HG03280 (cell line): ENCODE measurements around the gene IGFL2.
"Not testable (repeated sequence)": the region's sequence is repeated elsewhere in the genome, so short reads cannot be mapped to it uniquely, and the experiment has no call there.

ENCODE experiments used
- ATAC-seq: cut with Tn5 transposase; IDR thresholded peaks from one replicate; pipeline ENCODE4 v1.9.1; 2021; ENCODE audit warnings: mild to moderate bottlenecking, moderate library complexity; ENCODE audit not compliant: unreplicated experiment

IGFL2 gene

DNA sequence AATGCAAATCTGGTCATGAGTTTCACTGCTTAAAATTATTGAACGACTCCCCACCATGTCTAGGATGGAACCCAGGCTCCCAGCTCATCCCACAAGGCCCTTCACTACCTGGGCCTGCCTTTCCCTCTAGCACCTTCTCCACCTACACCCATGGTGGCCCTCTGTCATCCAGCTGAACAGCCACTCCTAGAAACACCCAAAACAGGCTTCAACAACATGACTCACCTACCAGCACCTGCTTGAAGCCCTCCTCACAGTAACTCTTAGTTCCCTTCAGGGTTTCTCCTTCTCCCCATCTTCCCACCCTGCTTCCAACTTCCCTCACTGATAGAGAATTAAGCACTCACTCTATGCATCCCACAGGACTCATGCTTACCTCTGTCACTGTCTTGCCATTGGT is 6.6 kb upstream of the IGFL2 start:
- no peak for ATAC-seq

DNA sequence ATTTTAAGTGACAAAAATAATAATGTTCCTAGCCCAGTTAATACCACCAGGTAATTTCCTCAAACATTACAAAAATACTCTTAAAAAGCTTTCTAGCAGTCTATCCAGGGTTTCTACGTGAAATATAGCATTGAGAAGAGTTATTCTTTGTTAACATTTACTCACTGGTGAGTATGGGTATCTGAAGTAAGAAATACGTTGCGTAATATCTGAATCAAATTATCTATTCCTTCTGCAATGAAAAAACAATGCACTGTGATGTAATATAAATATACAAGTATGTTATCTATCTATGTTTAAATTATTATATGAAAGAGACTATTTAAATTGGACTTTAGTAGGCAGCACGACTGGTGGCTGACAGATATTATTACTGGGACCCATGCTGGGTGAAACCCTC is 5.7 kb upstream of the IGFL2 start:
- no peak for ATAC-seq

DNA sequence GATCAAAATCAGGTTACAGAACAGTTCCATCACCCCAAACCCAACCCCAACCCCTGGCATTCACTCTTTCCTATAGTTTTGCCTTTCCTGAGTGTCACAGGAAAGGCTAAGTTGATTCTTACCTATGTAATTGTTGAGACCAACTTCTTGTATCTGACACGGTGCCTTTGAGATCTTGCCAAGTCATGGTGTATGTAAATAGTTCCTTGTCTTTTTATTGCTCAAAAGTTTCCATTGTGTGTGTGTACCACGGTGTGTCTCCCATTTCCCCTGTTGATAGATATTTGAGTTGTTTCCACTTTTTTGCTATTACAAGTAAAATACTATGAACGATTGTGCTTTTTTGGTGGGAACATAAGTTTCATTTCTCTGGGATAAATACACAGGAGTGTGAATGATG is 3.3 kb upstream of the IGFL2 start:
- no peak for ATAC-seq

DNA sequence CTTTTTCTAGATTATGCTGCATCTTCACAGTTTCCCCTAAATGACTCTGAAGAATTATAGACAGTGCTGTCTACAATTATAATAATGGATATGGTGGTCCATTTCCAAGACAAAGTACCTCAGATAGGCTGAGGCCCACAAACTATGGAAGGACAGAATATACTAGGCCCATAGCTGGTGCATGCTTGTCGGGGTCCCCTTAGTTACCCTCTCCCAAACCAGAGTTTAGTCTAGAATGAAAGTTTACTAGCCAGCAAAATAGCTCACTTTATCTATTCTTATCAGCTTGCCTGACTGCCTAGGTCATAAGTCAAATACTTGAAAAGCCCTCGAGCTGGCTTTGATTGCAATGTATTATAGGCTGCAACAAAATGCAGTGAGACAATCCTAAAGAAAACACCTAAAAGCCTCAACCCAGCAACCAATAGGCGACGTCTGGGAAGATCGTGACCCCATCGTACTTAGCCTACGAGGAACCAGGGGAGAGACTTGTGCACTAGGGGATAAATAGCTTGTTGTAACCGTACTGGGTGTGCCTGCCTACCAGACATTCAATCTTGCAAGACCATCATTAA is 785 bp upstream of the IGFL2 start:
- no peak for ATAC-seq

DNA sequence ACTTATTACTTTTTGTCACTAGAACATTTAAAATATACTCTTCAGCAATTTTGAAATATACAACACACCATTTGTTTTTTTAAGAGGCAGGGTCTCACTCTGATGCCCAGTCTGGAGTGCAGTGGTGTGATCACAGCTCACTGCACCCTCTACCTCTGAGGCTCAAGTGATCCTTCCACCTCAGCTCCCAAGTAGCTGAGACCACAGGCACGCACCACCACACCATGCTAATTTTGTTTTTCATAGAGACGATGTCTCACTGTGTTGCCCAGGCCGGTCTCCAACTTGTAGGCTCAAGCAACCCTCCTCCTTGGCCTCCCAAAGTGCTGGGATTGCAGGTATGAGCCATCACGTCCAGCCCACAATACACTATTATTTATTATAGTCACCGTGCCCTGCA is 2.6 kb downstream of the IGFL2 start:
- ATAC-seq = no peak

DNA sequence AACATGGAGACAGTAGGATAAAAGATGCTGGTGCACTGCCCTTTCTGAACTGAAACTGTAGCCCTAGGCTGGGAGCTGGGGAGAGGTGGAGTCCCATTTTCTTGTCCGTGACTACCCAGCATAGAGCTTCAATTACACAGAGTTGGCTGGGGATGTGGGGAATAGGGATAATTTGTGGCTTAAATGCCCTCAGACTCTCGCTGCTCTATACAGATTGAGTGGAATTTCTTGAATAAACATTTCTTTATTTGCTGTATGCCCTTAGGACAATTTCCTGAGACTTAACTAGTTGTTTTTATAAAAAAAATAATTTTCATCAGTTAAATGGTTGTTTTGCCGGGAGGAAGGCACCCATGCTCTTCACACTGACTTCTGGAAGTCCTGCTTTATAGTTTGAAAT is 7.2 kb downstream of the IGFL2 start:
- no peak for ATAC-seq

DNA sequence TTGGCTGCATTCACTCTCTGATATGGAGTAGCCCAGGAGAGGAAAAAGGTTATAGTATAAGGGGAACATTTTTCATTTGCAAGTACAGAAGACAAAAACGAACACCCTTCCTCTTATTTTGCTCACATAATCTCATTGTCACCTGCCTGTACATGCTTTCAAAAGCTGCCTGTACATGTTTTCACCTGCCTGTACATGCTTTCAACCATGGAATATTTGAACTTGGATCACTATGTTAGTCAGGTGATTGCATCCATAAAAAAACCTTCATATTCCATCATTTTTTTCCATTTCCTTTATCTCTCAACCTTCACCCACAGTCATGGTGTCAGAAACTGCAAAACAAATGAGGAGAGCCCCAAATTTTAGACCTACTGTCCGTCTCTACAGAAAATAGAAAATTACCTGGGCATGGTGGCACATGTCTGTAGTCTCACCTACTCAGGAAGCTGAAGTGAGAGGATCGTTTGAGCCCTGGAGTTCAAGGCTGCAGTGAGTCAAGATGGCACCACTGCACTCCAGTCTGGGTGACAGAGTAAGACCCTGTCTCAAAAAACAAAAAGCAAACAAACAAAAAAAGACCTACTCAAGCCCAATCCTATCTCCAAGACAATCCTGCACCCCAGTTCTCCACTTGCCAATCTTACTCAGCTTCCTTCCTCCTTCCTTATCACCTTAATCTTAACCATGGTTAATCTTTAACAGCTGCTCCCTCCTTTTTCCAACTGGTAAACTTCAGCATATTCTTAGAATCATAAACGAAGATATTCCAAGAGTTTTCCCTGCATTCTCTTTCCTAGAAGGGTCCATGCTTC is 11.6 kb downstream of the IGFL2 start:
- ATAC-seq = no peak

DNA sequence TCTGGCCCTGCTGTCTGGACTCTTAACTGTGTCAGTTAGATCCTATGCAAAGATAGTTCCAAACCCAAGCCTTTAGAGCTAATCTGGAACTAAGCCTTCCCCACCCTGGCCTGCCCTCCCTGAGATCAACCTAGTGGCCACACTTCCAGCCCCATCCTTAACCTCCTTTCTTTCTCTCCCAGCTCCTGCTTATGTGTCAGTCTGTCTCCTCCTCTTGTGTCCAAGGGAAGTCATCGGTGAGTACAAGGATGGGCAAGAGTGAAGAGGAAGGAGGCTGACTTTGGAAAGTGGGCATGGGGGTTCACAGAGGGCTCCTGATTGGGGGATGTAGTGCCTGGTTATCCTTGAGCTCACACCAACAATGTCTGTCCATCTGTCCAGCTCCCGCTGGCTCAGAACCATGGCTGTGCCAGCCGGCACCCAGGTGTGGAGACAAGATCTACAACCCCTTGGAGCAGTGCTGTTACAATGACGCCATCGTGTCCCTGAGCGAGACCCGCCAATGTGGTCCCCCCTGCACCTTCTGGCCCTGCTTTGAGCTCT is 12.3 kb downstream of the IGFL2 start:
- no peak for ATAC-seq

DNA sequence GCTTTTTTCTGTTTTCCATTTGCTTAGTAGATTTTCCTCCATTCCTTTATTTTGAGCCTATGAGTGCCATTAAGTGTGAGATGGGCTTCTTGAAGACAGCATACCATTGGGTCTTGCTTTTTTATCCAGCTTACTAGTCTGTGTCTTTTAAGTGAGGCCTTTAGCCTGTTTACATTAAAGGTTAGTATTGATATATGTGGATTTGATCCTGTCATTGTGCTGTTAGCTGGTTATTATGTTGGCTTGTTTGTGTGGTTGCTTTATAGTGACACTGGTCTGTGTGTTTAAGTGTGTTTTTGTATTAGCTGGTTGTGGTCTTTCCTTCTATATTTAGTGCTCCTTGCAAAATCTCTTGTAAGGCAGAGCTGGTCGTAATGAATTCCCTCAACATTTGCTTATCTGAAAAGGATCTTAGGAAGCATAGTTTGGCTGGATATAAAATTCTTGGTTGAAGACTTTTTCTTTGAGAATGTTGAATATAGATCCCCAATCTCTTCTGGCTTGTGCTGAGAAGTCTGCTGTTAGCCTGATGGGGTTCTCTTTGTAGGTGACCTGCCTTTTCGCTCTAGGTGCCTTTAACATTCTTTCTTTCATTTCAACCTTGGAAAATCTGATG is 13.7 kb downstream of the IGFL2 start:
- not testable (repeated sequence) for ATAC-seq

DNA sequence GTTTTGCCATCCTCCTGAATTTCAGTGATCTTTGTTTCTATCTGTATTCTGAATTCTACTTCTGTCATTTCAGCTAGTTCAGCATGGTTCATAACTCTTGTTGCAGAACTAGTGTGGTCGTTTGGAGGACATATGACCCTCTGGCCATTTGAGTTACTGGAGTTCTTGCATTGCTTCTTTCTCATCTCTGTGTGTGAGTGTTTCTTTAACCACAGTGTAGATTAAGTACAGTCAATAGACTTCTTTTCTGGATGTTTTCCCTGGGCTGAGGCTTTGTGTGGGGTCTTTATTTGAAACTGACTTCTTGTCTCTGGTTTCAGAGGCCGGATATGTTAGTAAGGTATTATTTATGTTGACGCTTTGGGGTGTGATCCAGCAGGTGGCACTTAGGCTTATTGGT is 14.7 kb downstream of the IGFL2 start:
- no peak for ATAC-seq

DNA sequence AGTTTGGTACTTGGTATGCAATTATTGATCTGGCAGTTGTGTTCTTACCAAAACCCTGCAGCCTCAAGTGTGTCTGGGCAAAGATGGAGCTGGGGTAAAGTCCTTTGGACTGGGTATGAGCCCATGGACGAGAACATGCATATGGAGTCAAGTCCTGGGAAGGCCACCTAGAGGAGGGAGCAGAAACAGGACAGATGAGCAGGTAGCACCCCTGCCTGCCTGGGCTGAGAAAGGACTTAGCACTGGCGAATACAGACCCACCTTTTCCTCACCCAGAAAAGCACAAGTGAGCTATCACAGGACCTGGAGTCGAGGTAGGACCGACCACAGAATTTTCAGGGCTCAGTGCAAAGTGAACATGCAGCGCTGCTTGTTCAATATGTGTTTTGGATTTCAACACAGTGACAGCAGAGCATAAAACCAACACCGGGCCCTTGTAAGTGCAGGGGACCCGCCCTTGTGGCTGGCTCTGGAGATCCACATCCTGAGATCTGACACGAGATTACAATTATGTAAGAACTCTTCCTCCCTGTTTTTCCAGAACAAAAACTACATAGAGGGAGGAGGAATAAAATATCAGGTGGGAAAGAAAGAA is 25.9 kb downstream of the IGFL2 start:
- ATAC-seq = no peak

DNA sequence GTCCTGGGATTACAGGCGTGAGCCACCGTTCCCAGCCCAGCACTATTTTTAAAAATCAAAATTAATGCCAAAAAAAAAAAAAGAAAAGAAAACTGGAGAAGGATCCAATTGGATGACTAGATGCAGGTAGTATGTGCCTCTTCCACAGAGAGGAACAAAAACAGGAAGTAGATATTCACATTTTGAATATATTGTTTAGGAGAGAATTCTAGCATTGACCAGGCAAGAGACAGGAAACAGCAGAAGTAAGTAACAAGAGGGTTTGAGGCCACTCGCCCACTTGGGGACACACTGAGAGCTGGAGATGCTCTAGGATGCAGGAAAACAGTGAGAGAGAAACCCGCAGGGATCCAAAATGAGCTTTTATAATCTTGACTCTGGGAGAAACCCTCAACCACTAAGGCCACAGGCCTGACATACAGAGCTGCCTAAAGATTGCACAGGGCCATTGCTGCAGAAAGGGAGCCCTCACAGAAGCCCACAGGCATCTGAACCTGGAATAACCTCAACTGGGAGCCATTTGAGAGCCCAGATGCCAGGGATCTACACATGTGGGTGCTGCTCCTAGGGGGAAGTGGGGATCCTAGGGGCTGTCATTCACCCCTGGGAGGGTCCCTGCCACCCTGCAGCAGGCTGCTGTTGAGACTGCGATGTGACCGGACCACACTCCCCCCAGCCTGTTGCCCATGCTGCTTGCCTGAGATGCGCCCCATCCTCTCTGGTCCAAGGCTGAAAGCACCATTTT is 28.2 kb downstream of the IGFL2 start:
- no peak for ATAC-seq

DNA sequence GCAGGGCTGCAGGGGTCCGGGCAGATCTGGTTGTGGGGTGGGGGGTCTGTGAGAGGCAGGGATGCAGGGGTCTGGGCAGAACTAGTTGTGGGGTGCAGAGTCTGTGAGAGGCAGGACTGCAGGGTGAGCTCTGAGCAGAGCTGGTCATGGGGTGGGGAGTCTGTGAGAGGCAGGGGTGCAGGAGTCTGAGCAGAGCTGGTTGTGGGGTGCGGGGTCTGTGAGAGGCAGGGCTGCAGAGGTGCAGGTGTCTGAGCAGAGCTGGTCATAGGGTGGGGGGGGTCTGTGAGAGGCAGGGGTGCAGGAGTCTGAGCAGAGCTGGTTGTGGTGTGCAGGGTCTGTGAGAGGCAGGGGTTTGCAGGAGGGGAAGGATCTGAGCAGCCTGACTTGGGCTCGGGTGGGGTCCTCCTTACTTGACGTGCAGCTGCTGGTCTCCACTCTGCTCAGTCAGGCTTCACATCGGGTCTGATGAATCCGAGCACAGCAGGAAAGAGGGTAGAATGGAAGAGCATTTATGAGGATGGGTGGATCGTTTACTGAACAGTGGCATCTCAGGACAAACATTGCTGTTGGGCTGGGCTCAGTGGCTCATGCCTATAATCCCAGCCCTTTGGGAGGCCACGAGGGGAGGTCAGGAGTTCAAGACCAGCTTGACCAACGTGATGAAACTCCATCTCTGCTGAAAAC is 31.2 kb downstream of the IGFL2 start:
- ATAC-seq = no peak

DNA sequence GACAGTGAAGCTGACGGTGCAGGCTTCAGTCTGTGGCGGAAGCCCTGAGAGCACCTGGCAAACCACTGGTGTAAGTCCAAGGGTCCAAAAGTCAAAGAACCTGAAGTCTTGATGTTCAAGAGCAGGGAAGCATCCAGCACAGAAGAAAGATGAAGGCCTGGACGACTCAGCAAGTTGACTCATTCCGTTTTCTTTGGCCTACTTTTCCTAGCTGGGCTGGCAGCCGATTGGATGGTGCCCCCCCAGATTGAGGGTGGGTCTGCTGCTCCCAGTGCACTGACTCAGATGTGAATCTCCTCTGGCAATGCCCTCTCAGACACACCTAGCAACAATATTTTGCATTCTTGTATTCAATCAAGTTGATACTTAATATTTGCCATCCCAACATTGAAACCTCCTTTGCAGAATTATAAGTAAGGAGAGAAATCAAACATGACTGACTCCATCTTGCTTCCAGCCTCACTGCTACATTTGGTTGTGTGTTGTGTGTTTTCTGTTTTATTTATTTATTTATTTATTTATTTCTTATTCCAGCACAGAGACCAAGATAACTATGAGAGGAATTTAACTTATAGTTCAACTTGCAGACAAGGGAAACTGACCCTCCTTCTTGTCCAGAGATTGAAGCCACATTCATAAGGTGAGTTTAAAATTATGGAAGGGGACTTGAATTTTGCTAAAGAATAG is 32.8 kb downstream of the IGFL2 start:
- ATAC-seq = no peak

DNA sequence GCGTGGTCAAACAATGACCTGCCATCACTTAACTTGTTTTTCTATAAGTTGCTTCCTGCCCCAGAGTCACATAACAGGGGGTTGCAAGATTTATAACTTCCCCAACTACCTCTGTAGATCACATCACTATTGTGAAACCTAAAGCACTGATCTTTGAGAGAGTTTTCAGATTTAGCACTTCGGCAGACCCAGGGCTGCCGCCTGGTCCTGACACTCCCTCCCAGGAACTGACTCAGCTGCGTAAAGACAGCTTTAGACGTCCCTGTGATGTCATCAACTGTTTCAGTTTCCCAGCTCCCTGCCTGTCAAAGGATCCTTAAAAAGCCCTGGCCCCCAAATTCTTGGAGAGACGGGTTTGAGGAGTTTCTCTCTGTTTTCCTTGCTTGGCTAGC is 33.3 kb downstream of the IGFL2 start:
- no peak for ATAC-seq

DNA sequence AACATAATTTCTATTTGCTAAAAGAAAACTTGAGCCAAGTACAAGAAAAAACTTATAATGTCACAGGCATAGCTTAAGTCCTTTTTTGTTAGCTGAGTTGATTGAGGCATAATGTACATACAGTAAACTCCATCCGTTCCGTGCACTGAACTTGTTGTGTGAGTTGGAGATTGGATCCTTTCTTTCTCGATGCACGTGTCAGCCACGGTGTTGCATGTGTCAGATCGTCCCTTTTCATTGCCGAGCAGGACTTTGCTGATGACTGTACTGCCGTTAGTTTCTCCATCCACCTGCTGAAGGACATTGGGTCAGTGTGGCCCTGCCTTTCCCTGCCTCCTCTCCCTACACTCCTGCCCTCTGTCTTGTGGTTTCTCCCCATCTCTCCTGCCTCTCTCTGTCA is 34.4 kb downstream of the IGFL2 start:
- no peak for ATAC-seq

DNA sequence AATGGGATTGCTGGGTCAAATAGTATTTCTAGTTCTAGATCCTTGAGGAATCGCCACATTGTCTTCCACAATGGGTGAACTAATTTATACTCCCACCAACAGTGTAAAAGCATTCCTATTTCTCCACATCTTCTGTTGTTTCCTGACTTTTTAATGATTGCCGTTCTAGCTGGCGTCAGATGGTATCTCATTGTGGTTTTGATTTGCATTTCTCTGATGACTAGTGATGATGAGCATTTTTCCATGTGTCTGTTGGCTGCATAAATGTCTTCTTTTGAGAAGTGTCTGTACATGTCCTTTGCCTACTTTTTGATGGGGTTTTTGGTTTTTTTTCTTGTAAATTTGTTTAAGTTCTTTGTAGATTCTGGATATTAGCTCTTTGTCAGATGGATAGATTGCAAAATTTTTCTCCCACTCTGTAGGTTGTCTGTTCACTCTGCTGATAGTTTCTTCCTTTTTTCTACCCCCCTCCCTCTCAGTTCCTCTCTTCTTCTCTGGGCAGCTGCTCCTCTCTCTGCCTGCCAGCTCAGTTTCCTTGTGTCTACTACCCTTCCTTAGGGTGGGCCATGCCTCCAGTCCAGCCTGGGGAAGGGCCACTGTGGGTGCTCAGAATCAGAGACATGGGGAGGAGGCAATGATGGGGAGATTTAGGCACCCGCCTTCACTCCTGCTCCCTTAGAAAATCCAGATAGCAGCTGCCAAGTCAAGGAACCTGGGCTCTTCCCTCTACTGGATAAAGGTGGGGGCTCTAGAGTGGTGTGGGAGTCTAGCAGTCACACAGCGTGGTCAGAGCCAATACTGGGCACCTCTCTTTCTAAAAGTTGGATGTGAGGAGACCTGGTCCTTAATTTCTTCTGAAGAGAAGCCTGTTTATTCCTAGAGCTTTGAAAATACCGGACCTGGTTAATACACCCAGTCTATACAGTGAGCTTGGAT is 37.0 kb downstream of the IGFL2 start:
- ATAC-seq = not testable (repeated sequence)

DNA sequence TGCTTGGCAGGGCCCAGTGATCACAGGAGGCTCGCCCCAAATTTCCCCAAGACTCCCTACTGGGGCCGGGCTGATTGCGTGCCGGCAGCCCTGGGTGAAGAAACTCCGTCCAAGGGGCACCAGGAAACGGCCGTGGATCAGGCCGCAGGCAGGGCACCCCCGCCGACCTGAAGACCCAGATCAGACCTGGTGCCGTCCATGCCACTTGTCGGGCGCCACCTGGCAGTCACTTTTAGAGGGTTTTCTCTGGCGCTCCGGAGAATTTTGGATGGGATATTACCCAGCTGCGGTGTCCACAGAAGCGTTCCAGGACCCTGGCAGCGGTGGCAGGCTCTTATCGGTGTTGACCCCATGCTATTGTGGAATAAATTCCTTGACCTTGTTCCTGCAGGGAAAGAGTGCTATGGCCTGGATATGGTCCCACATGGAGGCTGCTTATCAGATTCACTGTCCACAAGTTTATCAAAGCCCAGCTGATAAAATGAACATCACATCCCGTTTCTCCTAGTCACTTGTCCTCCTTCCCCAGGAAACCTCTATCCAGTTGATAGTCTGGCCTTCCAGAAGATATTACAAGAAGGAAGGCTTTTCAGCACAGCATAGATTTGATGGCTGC is 38.2 kb downstream of the IGFL2 start:
- ATAC-seq = no peak
